K562 (cell line): ENCODE results near the gene GOLGA2. TPM values are rescaled to one million over a fixed set of nuclear protein-coding genes. Genes with fewer than 3 reads are reported as not detected.

Source experiments
- ATAC-seq: fragments of 200-7000 bp; cut with Tn5 transposase; 3 replicates; pipeline ENCODE4 v1.9.1; 2020; ENCODE audit warnings: moderate library complexity
- BruUV-seq: library from RNA; stranded (reverse); fragments of 400-500 nt; replicated peaks from 2 replicates; lab custom pipeline; 2021; lab: Mats Ljungman, UMichigan
- CTCF ChIA-PET: fragments of 300-600 bp; formaldehyde crosslinking; extraction: SDS; loops from one replicate; lab custom pipeline; 2021; ENCODE audit warnings: low intra/inter-chr PET ratio; lab: Yijun Ruan, JAX
- POLR2A ChIA-PET: fragments of 300-600, 350-650 bp; sonication (Branson Sonifier 250); formaldehyde crosslinking; extraction: SDS; loops from one replicate; lab custom pipeline; 2021; ENCODE audit warnings: antibody characterized with exemption, inconsistent platforms; lab: Yijun Ruan, JAX
- DNase-seq, 4 experiments: peaks; one replicate each; pipeline versions ENCODE4 v3.0.0 to v3.0.0-alpha.2; 2011 to 2018; ENCODE audit warnings: low spot score in 3 of 4, mixed read lengths in 3 of 4; ENCODE audit errors: extremely low read depth in 1 of 4
- FAIRE-seq: peaks from 2 replicates; lab custom pipeline; 2011; peaks lifted over from hg19 to GRCh38; lab: Jason Lieb, UNC
- H2AFZ ChIP-seq: 2 replicates; pipeline ENCODE4 v1.6.0; 2011; ENCODE audit warnings: low read depth, low read length, control low read depth, inconsistent platforms
- H3K27ac ChIP-seq: fragments of 200-600 bp; 3 replicates; pipeline ENCODE4 v1.8.0; 2011; ENCODE audit warnings: low read depth, mild to moderate bottlenecking, control low read depth, inconsistent platforms, low read length, moderate library complexity, mixed read lengths; ENCODE audit errors: extremely low read depth
- H3K27me3 ChIP-seq, 2 experiments: fragments of 300-600 bp in 1 of 2; 2 replicates in 1 of 2; 3 replicates in 1 of 2; pipeline versions ENCODE4 v1.6.0 to v1.8.0; 2011; ENCODE audit warnings: inconsistent platforms in 2 of 2, low read length in 2 of 2, mild to moderate bottlenecking in 1 of 2, mixed read lengths in 1 of 2, moderate library complexity in 1 of 2; ENCODE audit not compliant: control insufficient read depth in 2 of 2, insufficient read depth in 2 of 2
- H3K36me3 ChIP-seq: fragments of 300-600 bp; 3 replicates; pipeline ENCODE4 v1.8.0; 2011; ENCODE audit warnings: mild to moderate bottlenecking, low read length, inconsistent platforms; ENCODE audit not compliant: control insufficient read depth, insufficient read depth
- H3K4me1 ChIP-seq, 2 experiments: fragments of 200-600 bp in 1 of 2; replicated peaks in 1 of 2; 2 replicates in 1 of 2; 3 replicates in 1 of 2; pipeline versions ENCODE4 v1.5.1 to v1.8.0; 2011; ENCODE audit warnings: inconsistent platforms in 2 of 2, low read length in 2 of 2, mild to moderate bottlenecking in 1 of 2, mixed read lengths in 1 of 2, moderate library complexity in 1 of 2; ENCODE audit not compliant: control insufficient read depth in 2 of 2, insufficient read depth in 2 of 2
- H3K4me2 ChIP-seq: 2 replicates; pipeline ENCODE4 v1.6.1; 2011; ENCODE audit warnings: low read length, control low read depth, inconsistent platforms, mixed read lengths; ENCODE audit not compliant: insufficient read depth
- H3K4me3 ChIP-seq: fragments of 200-600 bp; sonication (generic), shearing (Covaris generic); 2 replicates; pipeline ENCODE4 v1.5.1; 2016; ENCODE audit warnings: control low read depth, inconsistent platforms
- H3K79me2 ChIP-seq: fragments of 200-600 bp; 3 replicates; pipeline ENCODE4 v1.8.0; 2011; ENCODE audit warnings: low read length, inconsistent platforms; ENCODE audit not compliant: control insufficient read depth, insufficient read depth
- H3K9ac ChIP-seq, 2 experiments: 2 replicates each; pipeline versions ENCODE4 v1.6.0 to v1.6.1; 2011; ENCODE audit warnings: low read depth in 2 of 2, low read length in 2 of 2, control low read depth in 1 of 2, inconsistent platforms in 1 of 2, mild to moderate bottlenecking in 1 of 2, mixed read lengths in 1 of 2; ENCODE audit not compliant: insufficient read depth in 1 of 2
- H3K9me1 ChIP-seq: one replicate; pipeline ENCODE4 v1.6.0; 2011; ENCODE audit warnings: inconsistent platforms, mild to moderate bottlenecking, low read length, moderate library complexity; ENCODE audit not compliant: control insufficient read depth, insufficient read depth
- H3K9me3 ChIP-seq: replicated peaks from 2 replicates; pipeline ENCODE4 v1.5.1; 2011; ENCODE audit warnings: low read depth, low read length, inconsistent platforms; ENCODE audit not compliant: control insufficient read depth, insufficient read depth
- H4K20me1 ChIP-seq: replicated peaks from 2 replicates; pipeline ENCODE4 v1.6.1; 2011; ENCODE audit warnings: low read length, inconsistent platforms, mixed read lengths; ENCODE audit not compliant: control insufficient read depth, insufficient read depth
- CHD1 ChIP-seq: fragments of 200-600 bp; sonication (generic); IDR thresholded peaks from one replicate; pipeline ENCODE4 v1.6.1; 2012; ENCODE audit warnings: mild to moderate bottlenecking, moderate library complexity, low read length, inconsistent platforms
- EHMT2 ChIP-seq: fragments of 450-650 bp; IDR thresholded peaks from 2 replicates; pipeline ENCODE4 v1.6.1; 2018; ENCODE audit warnings: antibody characterized with exemption
- ELF4 ChIP-seq: fragments of 450-650 bp; formaldehyde crosslinking; IDR thresholded peaks from 2 replicates; pipeline ENCODE4 v1.4.0; 2022; ENCODE audit warnings: missing genetic modification characterization
- MEIS2 ChIP-seq: fragments of 450-650 bp; IDR thresholded peaks from 2 replicates; pipeline ENCODE4 v1.6.1; 2014; ENCODE audit warnings: mild to moderate bottlenecking; ENCODE audit not compliant: partially characterized antibody
- RBFOX2 ChIP-seq: fragments of 200-400 bp; formaldehyde crosslinking; IDR thresholded peaks from 2 replicates; pipeline ENCODE4 v1.6.1; 2017; ENCODE audit warnings: low read depth, mild to moderate bottlenecking, low read length, moderate library complexity
- RBM39 ChIP-seq: fragments of 200-400 bp; formaldehyde crosslinking; optimal IDR thresholded peaks from 2 replicates; pipeline ENCODE3; 2018; ENCODE audit warnings: low read depth, low read length
- TAF15 ChIP-seq: fragments of 200-400 bp; formaldehyde crosslinking; IDR thresholded peaks from 2 replicates; pipeline ENCODE4 v1.6.1; 2017; ENCODE audit warnings: mild to moderate bottlenecking, low read depth, low read length, moderate library complexity
- ZNF274 ChIP-seq: IDR thresholded peaks from 2 replicates; pipeline ENCODE4 v1.6.1; 2011; ENCODE audit warnings: low read depth, mild to moderate bottlenecking, low read length, moderate library complexity, borderline replicate concordance
- ZSCAN29 ChIP-seq: fragments of 450-650 bp; IDR thresholded peaks from 2 replicates; pipeline ENCODE4 v1.6.1; 2017
- WGBS: fragments of 100-300 bp; shearing (Covaris generic); methylation state at CpG from one replicate; pipeline ENCODE4 v1.1.6; 2016; ENCODE audit warnings: low coverage, mixed read lengths; ENCODE audit not compliant: insufficient coverage; ENCODE audit errors: missing lambda C conversion rate; 5-methylcytosine and 5-hydroxymethylcytosine counted together
- in situ Hi-C: fragments of 300-500 bp; cut with MboI; formaldehyde crosslinking; loops from 4 replicates; pipeline ENCODE4 v1.15.0; 2018; ENCODE audit warnings: inconsistent platforms, mixed read lengths
- intact Hi-C: fragments of 100-400 bp; cut with micrococcal nuclease; formaldehyde crosslinking; loops from 2 replicates; pipeline ENCODE4 v1.14.2; 2022
- polyA plus RNA-seq, 8 experiments: library from polyadenylated mRNA; depleted of rRNA in 4 of 8; stranded (reverse) in 5 of 8; unstranded in 3 of 8; fragments of >200 nt; fragmentation: Nextera tagmentation in 2 of 8; fragmentation: Illumina TruSeq in 1 of 8; extraction: Ambion mirVana in 2 of 8; extraction: Trizol in 1 of 8; gene quantifications; 2 replicates each; pipeline versions ENCODE4 v1.2.1 to v1.2.3, GENCODE V29; 2011 to 2014; ENCODE audit warnings: inconsistent platforms in 1 of 8, missing spikeins in 1 of 8
- total RNA-seq, 7 experiments: library from RNA; depleted of rRNA in 6 of 7; stranded (reverse); fragments of >200 nt in 6 of 7; fragmentation: Illumina TruSeq in 2 of 7; extraction: Trizol in 2 of 7; gene quantifications; 2 replicates each; pipeline versions ENCODE4 v1.2.1 to v1.2.3, GENCODE V29; 2011 to 2021; ENCODE audit warnings: low replicate concordance in 1 of 7
- TF ChIP-seq, protein P1 (sequence below), 3 experiments: fragments of 200-800 bp in 1 of 3; fragments of 250-450 bp in 1 of 3; fragments of 450-650 bp in 1 of 3; sonication (Bioruptor Pico) in 1 of 3; sonication (Bioruptor generic) in 1 of 3; formaldehyde crosslinking in 1 of 3; IDR thresholded peaks; 2 replicates each; pipeline versions ENCODE4 v1.6.1 to v1.8.0; 2016 to 2022; ENCODE audit warnings: mild to moderate bottlenecking in 2 of 3, missing genetic modification characterization in 2 of 3, missing compliant biosample characterization in 1 of 3, moderate library complexity in 1 of 3
- TF ChIP-seq, protein P2 (sequence below), 2 experiments: fragments of 450-650 bp; formaldehyde crosslinking in 1 of 2; IDR thresholded peaks; 2 replicates each; pipeline versions ENCODE4 v1.4.0 to v1.6.1; 2014 to 2020; ENCODE audit warnings: mild to moderate bottlenecking in 2 of 2, borderline replicate concordance in 1 of 2, low read depth in 1 of 2

GOLGA2 gene
- total and polyA plus RNA-seq, 9 of the 15 experiments (the other 6 are each of a cell fraction or from before 2014, with no cell fraction given), result 15.7 to 138 (median 76.0) TPM

DNA sequence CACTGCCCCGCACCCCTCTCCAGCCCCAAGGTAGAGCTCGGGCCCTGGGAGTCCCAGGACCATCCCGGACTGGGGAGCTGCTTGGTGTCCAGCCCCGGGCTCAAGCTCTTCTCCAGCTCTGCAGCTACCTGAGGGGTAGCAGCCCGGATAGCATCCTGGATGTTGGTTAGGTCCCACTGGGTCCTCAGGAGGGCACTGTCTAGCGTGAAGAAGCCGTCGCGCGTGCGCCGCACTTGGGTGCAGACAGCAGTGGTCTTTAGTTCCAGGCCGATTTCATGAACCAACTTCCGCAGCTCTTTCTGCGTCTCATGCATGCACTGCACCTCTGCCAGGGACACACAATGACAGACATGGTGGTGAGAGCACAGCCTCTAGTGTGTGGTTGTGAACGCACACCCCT, 33.7 kb upstream of the GOLGA2 start:
- CTCF ChIA-PET, result no interaction called here
- Histone ChIP-seq H3K79me2 (no peaks in the 10 kb centered on the region), H3K9me1 (peaks cover 11% of the 10 kb centered on the region), H2AFZ (no peak overlapping the region), H4K20me1 (0 out of 2 replicates have a peak, but pooled peaks cover 5% of the 10 kb centered on the region), H3K4me2 (no peak overlapping the region), H3K9me3 (no peaks in the 10 kb centered on the region), H3K4me3 (no peak overlapping the region), H3K9ac (peak overlapping the region in 1 of 2 experiments; percentile 70; a peak in 2 of 4 replicates), H3K27ac (no peak overlapping the region; the same call in 2 of the 3 replicates), H3K36me3 (peaks cover 53% of the 10 kb centered on the region), H3K4me1 (peaks cover 30 to 34% of the 10 kb centered on the region in 2 experiments), H3K27me3 (no peaks in the 10 kb centered on the region)
- POLR2A ChIA-PET, result interaction anchor here (0.5 to 5.1 kb wide), 9 partner anchors 10 to 1398 kb away, joined by 3 to 38 read pairs (median 6); no protein-coding TSS in a partner anchor
- 94% methylated on average over 16 of the region's 16 CpGs for WGBS
- in situ Hi-C loops, result no loop called here
- intact Hi-C loops, result no loop called here
- FAIRE-seq (no peak), DNase-seq (no peak), ATAC-seq (no peak)
- BruUV-seq, result no TSS peak
- TF ChIP-seq, protein P1, sequence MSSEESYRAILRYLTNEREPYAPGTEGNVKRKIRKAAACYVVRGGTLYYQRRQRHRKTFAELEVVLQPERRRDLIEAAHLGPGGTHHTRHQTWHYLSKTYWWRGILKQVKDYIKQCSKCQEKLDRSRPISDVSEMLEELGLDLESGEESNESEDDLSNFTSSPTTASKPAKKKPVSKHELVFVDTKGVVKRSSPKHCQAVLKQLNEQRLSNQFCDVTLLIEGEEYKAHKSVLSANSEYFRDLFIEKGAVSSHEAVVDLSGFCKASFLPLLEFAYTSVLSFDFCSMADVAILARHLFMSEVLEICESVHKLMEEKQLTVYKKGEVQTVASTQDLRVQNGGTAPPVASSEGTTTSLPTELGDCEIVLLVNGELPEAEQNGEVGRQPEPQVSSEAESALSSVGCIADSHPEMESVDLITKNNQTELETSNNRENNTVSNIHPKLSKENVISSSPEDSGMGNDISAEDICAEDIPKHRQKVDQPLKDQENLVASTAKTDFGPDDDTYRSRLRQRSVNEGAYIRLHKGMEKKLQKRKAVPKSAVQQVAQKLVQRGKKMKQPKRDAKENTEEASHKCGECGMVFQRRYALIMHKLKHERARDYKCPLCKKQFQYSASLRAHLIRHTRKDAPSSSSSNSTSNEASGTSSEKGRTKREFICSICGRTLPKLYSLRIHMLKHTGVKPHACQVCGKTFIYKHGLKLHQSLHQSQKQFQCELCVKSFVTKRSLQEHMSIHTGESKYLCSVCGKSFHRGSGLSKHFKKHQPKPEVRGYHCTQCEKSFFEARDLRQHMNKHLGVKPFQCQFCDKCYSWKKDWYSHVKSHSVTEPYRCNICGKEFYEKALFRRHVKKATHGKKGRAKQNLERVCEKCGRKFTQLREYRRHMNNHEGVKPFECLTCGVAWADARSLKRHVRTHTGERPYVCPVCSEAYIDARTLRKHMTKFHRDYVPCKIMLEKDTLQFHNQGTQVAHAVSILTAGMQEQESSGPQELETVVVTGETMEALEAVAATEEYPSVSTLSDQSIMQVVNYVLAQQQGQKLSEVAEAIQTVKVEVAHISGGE (CRISPR knock-in tag; IDR thresholded peaks at IDR 0.05), result no peak; a peak in 1 of 6 replicates
- TF ChIP-seq CHD1 (no peak), RBFOX2 (peak; percentile 54), RBM39 (peak; percentile 4), MEIS2 (no peak), TAF15 (no peak), ELF4 (CRISPR knock-in tag) (no peak), ZSCAN29 (no peak), ZNF274 (no peak), EHMT2 (no peak)
- TF ChIP-seq, protein P2, sequence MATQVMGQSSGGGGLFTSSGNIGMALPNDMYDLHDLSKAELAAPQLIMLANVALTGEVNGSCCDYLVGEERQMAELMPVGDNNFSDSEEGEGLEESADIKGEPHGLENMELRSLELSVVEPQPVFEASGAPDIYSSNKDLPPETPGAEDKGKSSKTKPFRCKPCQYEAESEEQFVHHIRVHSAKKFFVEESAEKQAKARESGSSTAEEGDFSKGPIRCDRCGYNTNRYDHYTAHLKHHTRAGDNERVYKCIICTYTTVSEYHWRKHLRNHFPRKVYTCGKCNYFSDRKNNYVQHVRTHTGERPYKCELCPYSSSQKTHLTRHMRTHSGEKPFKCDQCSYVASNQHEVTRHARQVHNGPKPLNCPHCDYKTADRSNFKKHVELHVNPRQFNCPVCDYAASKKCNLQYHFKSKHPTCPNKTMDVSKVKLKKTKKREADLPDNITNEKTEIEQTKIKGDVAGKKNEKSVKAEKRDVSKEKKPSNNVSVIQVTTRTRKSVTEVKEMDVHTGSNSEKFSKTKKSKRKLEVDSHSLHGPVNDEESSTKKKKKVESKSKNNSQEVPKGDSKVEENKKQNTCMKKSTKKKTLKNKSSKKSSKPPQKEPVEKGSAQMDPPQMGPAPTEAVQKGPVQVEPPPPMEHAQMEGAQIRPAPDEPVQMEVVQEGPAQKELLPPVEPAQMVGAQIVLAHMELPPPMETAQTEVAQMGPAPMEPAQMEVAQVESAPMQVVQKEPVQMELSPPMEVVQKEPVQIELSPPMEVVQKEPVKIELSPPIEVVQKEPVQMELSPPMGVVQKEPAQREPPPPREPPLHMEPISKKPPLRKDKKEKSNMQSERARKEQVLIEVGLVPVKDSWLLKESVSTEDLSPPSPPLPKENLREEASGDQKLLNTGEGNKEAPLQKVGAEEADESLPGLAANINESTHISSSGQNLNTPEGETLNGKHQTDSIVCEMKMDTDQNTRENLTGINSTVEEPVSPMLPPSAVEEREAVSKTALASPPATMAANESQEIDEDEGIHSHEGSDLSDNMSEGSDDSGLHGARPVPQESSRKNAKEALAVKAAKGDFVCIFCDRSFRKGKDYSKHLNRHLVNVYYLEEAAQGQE (IDR thresholded peaks at IDR 0.05; ENCODE audit: borderline replicate concordance), result no peak
- TF ChIP-seq, protein P2 (CRISPR knock-in tag; IDR thresholded peaks at IDR 0.05; ENCODE audit: low read depth), result no peak
